WTC11 (cell line): ENCODE data around the gene SPSB3.

Source experiments
- CBFB ChIP-seq: sonication (generic); formaldehyde crosslinking; IDR thresholded peaks from 2 replicates; pipeline ENCODE4 v1.8.1; 2022; ENCODE audit warnings: mild to moderate bottlenecking, low read depth, missing genetic modification reagents
- CTCF ChIP-seq: fragments of 200-600 bp; IDR thresholded peaks from 2 replicates; pipeline ENCODE4 v1.8.0; 2022; ENCODE audit warnings: antibody characterized with exemption
- ETV6 ChIP-seq: sonication (generic); formaldehyde crosslinking; IDR thresholded peaks from 2 replicates; pipeline ENCODE4 v1.8.1; 2022; ENCODE audit warnings: mild to moderate bottlenecking, missing genetic modification reagents
- FOXP1 ChIP-seq: sonication (generic); formaldehyde crosslinking; IDR thresholded peaks from 2 replicates; pipeline ENCODE4 v1.8.0; 2022; ENCODE audit warnings: missing genetic modification reagents, mild to moderate bottlenecking, moderate library complexity, borderline replicate concordance
- IRF1 ChIP-seq: sonication (generic); formaldehyde crosslinking; IDR thresholded peaks from 2 replicates; pipeline ENCODE4 v1.8.0; 2023; ENCODE audit warnings: missing genetic modification reagents
- KAT7 ChIP-seq: sonication (generic); formaldehyde crosslinking; IDR thresholded peaks from 2 replicates; pipeline ENCODE4 v1.8.1; 2023; ENCODE audit warnings: missing genetic modification reagents, mild to moderate bottlenecking, borderline replicate concordance
- MAX ChIP-seq: sonication (generic); formaldehyde crosslinking; IDR thresholded peaks from 2 replicates; pipeline ENCODE4 v1.8.0; 2022; ENCODE audit warnings: mild to moderate bottlenecking, missing genetic modification reagents
- NFYB ChIP-seq: sonication (generic); formaldehyde crosslinking; conservative IDR thresholded peaks from 2 replicates; pipeline ENCODE4 v1.8.0; 2022; ENCODE audit warnings: low read depth, missing genetic modification reagents
- PRDM15 ChIP-seq: sonication (generic); formaldehyde crosslinking; IDR thresholded peaks from 2 replicates; pipeline ENCODE4 v1.8.0; 2022; ENCODE audit warnings: missing genetic modification reagents
- PRRX2 ChIP-seq: fragments of 250-450 bp; sonication (Bioruptor Pico); IDR thresholded peaks from 2 replicates; pipeline ENCODE4 v1.8.0; 2021; ENCODE audit warnings: mild to moderate bottlenecking
- ZNF138 ChIP-seq: sonication (generic); formaldehyde crosslinking; conservative IDR thresholded peaks from 2 replicates; pipeline ENCODE4 v1.8.1; 2022; ENCODE audit warnings: mild to moderate bottlenecking, moderate library complexity, missing genetic modification reagents
- ZNF416 ChIP-seq: fragments of 250-450 bp; sonication (Bioruptor Pico); IDR thresholded peaks from 2 replicates; pipeline ENCODE4 v1.9.0; 2021; ENCODE audit warnings: mild to moderate bottlenecking, inconsistent platforms
- ZNF671 ChIP-seq: fragments of 250-450 bp; sonication (Bioruptor Pico); IDR thresholded peaks from 2 replicates; pipeline ENCODE4 v1.8.0; 2021; ENCODE audit warnings: mild to moderate bottlenecking

GRCh38 chr16:1825381-1825863 lies 43.1 kb upstream of the SPSB3 start:
- TF ChIP-seq ZNF416 (CRISPR knock-in tag) (no peak), ZNF671 (CRISPR knock-in tag) (no peak), PRRX2 (CRISPR knock-in tag) (no peak), FOXP1 (CRISPR knock-in tag) (no peak), NFYB (no peak), KAT7 (no peak), ETV6 (CRISPR knock-in tag) (no peak), CTCF (no peak), CBFB (no peak), MAX (CRISPR knock-in tag) (no peak), PRDM15 (CRISPR knock-in tag) (no peak), ZNF138 (CRISPR knock-in tag) (no peak), IRF1 (CRISPR knock-in tag) (no peak)
